Measurements from ENCODE around the gene DHRS3. TPM values are rescaled to one million over a fixed set of nuclear protein-coding genes. Genes with fewer than 3 reads are reported as not detected.
A peak's percentile ranks its signal among the peaks of the same experiment; 100 is the strongest.

The DHRS3 gene
- total RNA-seq, 1 donor from 2014 or later = 31.9 TPM

DNA sequence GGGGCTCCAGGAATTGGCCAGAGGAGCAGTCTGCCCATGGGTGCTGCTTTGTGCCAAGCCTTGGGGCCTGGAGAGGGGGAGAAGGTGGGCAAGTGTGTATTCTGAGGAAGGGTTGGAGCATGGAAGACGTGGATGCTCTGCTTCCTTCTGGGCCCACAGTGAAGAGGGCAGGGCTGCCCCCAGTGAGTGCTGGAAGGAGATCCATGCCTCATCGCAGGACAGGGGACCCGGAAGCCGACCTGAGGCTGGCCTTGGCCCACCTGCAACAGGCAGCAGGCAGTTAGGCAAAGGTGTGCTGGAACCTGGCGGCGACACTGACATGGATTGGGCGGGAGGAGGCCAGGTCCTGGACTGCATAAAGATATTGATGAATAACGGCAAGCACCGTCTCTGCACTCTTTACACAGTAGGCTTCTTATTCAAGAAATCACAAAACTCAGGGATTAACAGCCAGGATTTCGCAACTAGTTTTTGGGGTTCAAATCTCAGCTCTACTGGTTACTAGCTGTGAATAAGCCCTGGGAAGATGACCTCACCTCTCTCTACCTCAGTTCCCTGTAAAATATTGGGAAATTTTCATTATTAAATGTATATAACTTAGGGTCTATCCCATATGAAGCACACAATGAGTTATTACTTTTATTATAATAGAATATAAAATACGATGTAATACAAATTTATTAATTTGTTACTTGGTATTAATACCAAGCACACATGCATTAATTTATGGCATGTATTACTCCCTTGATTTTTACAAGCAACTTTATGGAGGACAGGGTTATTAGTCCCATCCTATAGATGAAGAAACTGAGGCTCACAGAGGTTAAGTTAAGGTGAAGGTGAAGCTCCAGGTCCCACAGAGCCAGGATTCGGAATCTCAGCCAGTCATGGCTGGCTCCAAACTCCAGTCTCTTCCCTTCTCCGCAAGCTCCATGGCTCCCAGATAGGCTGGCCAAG, 62.3 kb downstream of the DHRS3 start:
- TF ChIP-seq, protein P1, sequence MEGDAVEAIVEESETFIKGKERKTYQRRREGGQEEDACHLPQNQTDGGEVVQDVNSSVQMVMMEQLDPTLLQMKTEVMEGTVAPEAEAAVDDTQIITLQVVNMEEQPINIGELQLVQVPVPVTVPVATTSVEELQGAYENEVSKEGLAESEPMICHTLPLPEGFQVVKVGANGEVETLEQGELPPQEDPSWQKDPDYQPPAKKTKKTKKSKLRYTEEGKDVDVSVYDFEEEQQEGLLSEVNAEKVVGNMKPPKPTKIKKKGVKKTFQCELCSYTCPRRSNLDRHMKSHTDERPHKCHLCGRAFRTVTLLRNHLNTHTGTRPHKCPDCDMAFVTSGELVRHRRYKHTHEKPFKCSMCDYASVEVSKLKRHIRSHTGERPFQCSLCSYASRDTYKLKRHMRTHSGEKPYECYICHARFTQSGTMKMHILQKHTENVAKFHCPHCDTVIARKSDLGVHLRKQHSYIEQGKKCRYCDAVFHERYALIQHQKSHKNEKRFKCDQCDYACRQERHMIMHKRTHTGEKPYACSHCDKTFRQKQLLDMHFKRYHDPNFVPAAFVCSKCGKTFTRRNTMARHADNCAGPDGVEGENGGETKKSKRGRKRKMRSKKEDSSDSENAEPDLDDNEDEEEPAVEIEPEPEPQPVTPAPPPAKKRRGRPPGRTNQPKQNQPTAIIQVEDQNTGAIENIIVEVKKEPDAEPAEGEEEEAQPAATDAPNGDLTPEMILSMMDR (IDR thresholded peaks at IDR 0.05) = no peak
- peak overlapping the region; percentile 32 for H3K27ac Mint-ChIP-seq (ENCODE audit: unreplicated experiment)
- H3K4me3 Mint-ChIP-seq (ENCODE audit: unreplicated experiment) = no peak overlapping the region
- H3K4me1 Mint-ChIP-seq (ENCODE audit: low read depth) = peaks cover 47% of the 10 kb centered on the region
- no peaks in the 10 kb centered on the region for H3K27me3 Mint-ChIP-seq (ENCODE audit: low read depth)
- DNase-seq (ENCODE audit: low spot score) = peak; percentile 75
- H3K36me3 Mint-ChIP-seq (ENCODE audit: low read depth) = no peaks in the 10 kb centered on the region
- H3K9me3 Mint-ChIP-seq (ENCODE audit: low read depth) = no peaks in the 10 kb centered on the region

- TF ChIP-seq, protein P1 (IDR thresholded peaks at IDR 0.05) = no peak
- Mint-ChIP-seq H3K9me3 (ENCODE audit: low read depth) (no peaks in the 10 kb centered on the region), H3K27ac (ENCODE audit: unreplicated experiment) (no peak overlapping the region)
These were observed 63.3 kb downstream of the DHRS3 start for GRCh38 chr1:12554521-12555305.

DNA sequence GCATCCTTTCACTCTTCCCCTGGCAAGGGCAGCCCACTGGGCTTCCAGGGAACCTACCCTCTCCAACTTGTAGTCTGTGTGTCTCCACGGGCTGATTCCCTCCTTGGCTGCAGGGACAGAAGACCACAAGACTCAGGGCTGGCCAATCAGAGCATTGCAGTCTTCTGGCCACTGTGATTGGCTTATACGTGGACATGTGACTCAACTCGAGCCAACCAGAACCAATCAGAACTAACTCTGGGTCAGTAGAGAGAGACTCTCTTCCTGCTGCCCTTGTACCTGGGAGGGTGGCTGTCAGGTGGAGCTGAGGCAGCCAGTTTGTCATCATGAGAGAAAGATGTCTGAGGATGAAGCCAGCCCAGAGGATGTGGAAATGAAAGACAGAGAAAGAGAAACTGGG, 64.0 kb downstream of the DHRS3 start:
- TF ChIP-seq, protein P1 (IDR thresholded peaks at IDR 0.05) = no peak
- Mint-ChIP-seq H3K27me3 (ENCODE audit: low read depth) (no peaks in the 10 kb centered on the region), H3K4me1 (ENCODE audit: low read depth) (peaks cover 61% of the 10 kb centered on the region), H3K27ac (ENCODE audit: unreplicated experiment) (no peak overlapping the region), H3K9me3 (ENCODE audit: low read depth) (no peaks in the 10 kb centered on the region), H3K4me3 (ENCODE audit: unreplicated experiment) (no peak overlapping the region), H3K36me3 (ENCODE audit: low read depth) (no peaks in the 10 kb centered on the region)
- peak; percentile 10 for DNase-seq (ENCODE audit: low spot score)

More at GRCh38 chr1:12554521-12555305, 63.3 kb downstream of the DHRS3 start:
- Mint-ChIP-seq H3K4me1 (ENCODE audit: low read depth) (peaks cover 54% of the 10 kb centered on the region), H3K27me3 (ENCODE audit: low read depth) (no peaks in the 10 kb centered on the region), H3K36me3 (ENCODE audit: low read depth) (no peaks in the 10 kb centered on the region), H3K4me3 (ENCODE audit: unreplicated experiment) (no peak overlapping the region)
- peak; percentile 75 for DNase-seq (ENCODE audit: low spot score)

GRCh38 chr1:12552951-12553921, 64.8 kb downstream of the DHRS3 start:
- no peak overlapping the region for H3K4me3 Mint-ChIP-seq (ENCODE audit: unreplicated experiment)
- no peaks in the 10 kb centered on the region for H3K27me3 Mint-ChIP-seq (ENCODE audit: low read depth)
- peak; percentile 87 for DNase-seq (ENCODE audit: low spot score)
- H3K36me3 Mint-ChIP-seq (ENCODE audit: low read depth) = no peaks in the 10 kb centered on the region
- TF ChIP-seq, protein P1 (IDR thresholded peaks at IDR 0.05) = no peak
- H3K4me1 Mint-ChIP-seq (ENCODE audit: low read depth) = peaks cover 57% of the 10 kb centered on the region
- H3K27ac Mint-ChIP-seq (ENCODE audit: unreplicated experiment) = peak overlapping the region; percentile 62
- H3K9me3 Mint-ChIP-seq (ENCODE audit: low read depth) = no peaks in the 10 kb centered on the region

Measured in chondrocyte (in vitro differentiated cells).